WTC11 (cell line): ENCODE measurements around the gene PHTF2. TPM values are rescaled to one million over a fixed set of nuclear protein-coding genes. Genes with fewer than 3 reads are reported as not detected.
A peak's percentile ranks its signal among the peaks of the same experiment; 100 is the strongest.

Experiments used
- ATAC-seq: fragments of 200-7000 bp; cut with Tn5 transposase; 2 replicates; pipeline ENCODE4 v1.10.0; 2021; ENCODE audit warnings: mild to moderate bottlenecking, moderate library complexity
- CTCF ChIA-PET: fragments of 300-600 bp; sonication (Branson Sonifier 250); formaldehyde crosslinking; loops from one replicate; lab custom pipeline; 2021; ENCODE audit warnings: antibody characterized with exemption; lab: Charles Lee
- POLR2A ChIA-PET: fragments of 350-600 bp; sonication (Branson Sonifier 250); formaldehyde crosslinking; loops from one replicate; lab custom pipeline; 2021; ENCODE audit warnings: antibody characterized with exemption; lab: Charles Lee
- DNase-seq: peaks from one replicate; pipeline ENCODE4 v3.0.0; 2021; ENCODE audit warnings: low spot score
- H3K27ac Mint-ChIP-seq: 2 replicates; pipeline ENCODE4 v1.8.0; 2021; ENCODE audit warnings: mixed read lengths
- H3K27me3 Mint-ChIP-seq: 2 replicates; pipeline ENCODE4 v1.8.0; 2021; ENCODE audit warnings: low read depth, mild to moderate bottlenecking, moderate library complexity, mixed read lengths
- H3K36me3 Mint-ChIP-seq: 2 replicates; pipeline ENCODE4 v1.8.0; 2021; ENCODE audit warnings: mixed read lengths
- H3K4me1 Mint-ChIP-seq: 2 replicates; pipeline ENCODE4 v1.8.0; 2022; ENCODE audit warnings: mixed read lengths
- H3K4me3 Mint-ChIP-seq: 2 replicates; pipeline ENCODE4 v1.8.0; 2021; ENCODE audit warnings: mild to moderate bottlenecking, moderate library complexity, mixed read lengths
- H3K9me3 Mint-ChIP-seq: 2 replicates; pipeline ENCODE4 v1.8.0; 2021; ENCODE audit warnings: mixed read lengths
- ELF4 ChIP-seq: sonication (generic); formaldehyde crosslinking; IDR thresholded peaks from 2 replicates; pipeline ENCODE4 v1.8.1; 2022; ENCODE audit warnings: low read depth, mild to moderate bottlenecking, moderate library complexity, missing genetic modification reagents
- ESRRA ChIP-seq: sonication (generic); formaldehyde crosslinking; IDR thresholded peaks from 2 replicates; pipeline ENCODE4 v1.8.1; 2022; ENCODE audit warnings: mild to moderate bottlenecking, missing genetic modification reagents, borderline replicate concordance
- HMGA2 ChIP-seq: fragments of 250-450 bp; sonication (Bioruptor Pico); IDR thresholded peaks from 2 replicates; pipeline ENCODE4 v1.4.0; 2021; ENCODE audit warnings: mild to moderate bottlenecking, moderate library complexity
- MYBL2 ChIP-seq: sonication (generic); formaldehyde crosslinking; IDR thresholded peaks from 2 replicates; pipeline ENCODE4 v1.8.1; 2023; ENCODE audit warnings: mild to moderate bottlenecking, moderate library complexity, missing genetic modification reagents
- PRRX2 ChIP-seq: fragments of 250-450 bp; sonication (Bioruptor Pico); IDR thresholded peaks from 2 replicates; pipeline ENCODE4 v1.8.0; 2021; ENCODE audit warnings: mild to moderate bottlenecking
- TCF7 ChIP-seq: sonication (generic); formaldehyde crosslinking; IDR thresholded peaks from 2 replicates; pipeline ENCODE4 v1.8.0; 2022; ENCODE audit warnings: mild to moderate bottlenecking, low read depth, missing genetic modification reagents, moderate library complexity
- TEAD1 ChIP-seq: sonication (generic); formaldehyde crosslinking; IDR thresholded peaks from 2 replicates; pipeline ENCODE4 v1.8.0; 2022; ENCODE audit warnings: mild to moderate bottlenecking, missing genetic modification reagents
- ZNF121 ChIP-seq: sonication (generic); formaldehyde crosslinking; IDR thresholded peaks from 2 replicates; pipeline ENCODE4 v1.8.0; 2023; ENCODE audit warnings: missing genetic modification reagents
- ZNF232 ChIP-seq: sonication (generic); formaldehyde crosslinking; IDR thresholded peaks from 2 replicates; pipeline ENCODE4 v1.8.0; 2022; ENCODE audit warnings: mild to moderate bottlenecking, missing genetic modification reagents
- total RNA-seq: library from RNA; stranded (reverse); gene quantifications from 3 replicates; pipeline ENCODE4 v1.2.3, GENCODE V29; 2021
- TF ChIP-seq, protein P1 (sequence below): sonication (generic); formaldehyde crosslinking; IDR thresholded peaks from 2 replicates; pipeline ENCODE4 v1.8.1; 2022; ENCODE audit warnings: missing genetic modification reagents, borderline replicate concordance
- TF ChIP-seq, protein P2 (sequence below): sonication (generic); formaldehyde crosslinking; IDR thresholded peaks from 2 replicates; pipeline ENCODE4 v1.8.0; 2022; ENCODE audit warnings: mild to moderate bottlenecking, missing genetic modification reagents
- TF ChIP-seq, protein P3 (sequence below): fragments of 250-450 bp; sonication (Bioruptor Pico); conservative IDR thresholded peaks from 2 replicates; pipeline ENCODE4 v1.9.0; 2021; ENCODE audit warnings: mild to moderate bottlenecking
- TF ChIP-seq, protein P4 (sequence below): sonication (generic); formaldehyde crosslinking; IDR thresholded peaks from 2 replicates; pipeline ENCODE4 v1.8.0; 2023; ENCODE audit warnings: missing genetic modification reagents, mild to moderate bottlenecking, borderline replicate concordance
- TF ChIP-seq, protein P5 (sequence below): sonication (generic); formaldehyde crosslinking; conservative IDR thresholded peaks from 2 replicates; pipeline ENCODE4 v1.8.1; 2023; ENCODE audit warnings: mild to moderate bottlenecking, low read depth, missing genetic modification reagents, moderate library complexity
- TF ChIP-seq, protein P6 (sequence below): sonication (generic); formaldehyde crosslinking; IDR thresholded peaks from 2 replicates; pipeline ENCODE4 v1.8.1; 2022; ENCODE audit warnings: low read depth, mild to moderate bottlenecking, moderate library complexity, missing genetic modification reagents, borderline replicate concordance
- TF ChIP-seq, protein P7 (sequence below): sonication (generic); formaldehyde crosslinking; IDR thresholded peaks from 2 replicates; pipeline ENCODE4 v1.8.1; 2023; ENCODE audit warnings: mild to moderate bottlenecking, missing genetic modification reagents, borderline replicate concordance

The PHTF2 gene
- total RNA-seq, 1 experiment from 2014 or later: 17.9 TPM

DNA sequence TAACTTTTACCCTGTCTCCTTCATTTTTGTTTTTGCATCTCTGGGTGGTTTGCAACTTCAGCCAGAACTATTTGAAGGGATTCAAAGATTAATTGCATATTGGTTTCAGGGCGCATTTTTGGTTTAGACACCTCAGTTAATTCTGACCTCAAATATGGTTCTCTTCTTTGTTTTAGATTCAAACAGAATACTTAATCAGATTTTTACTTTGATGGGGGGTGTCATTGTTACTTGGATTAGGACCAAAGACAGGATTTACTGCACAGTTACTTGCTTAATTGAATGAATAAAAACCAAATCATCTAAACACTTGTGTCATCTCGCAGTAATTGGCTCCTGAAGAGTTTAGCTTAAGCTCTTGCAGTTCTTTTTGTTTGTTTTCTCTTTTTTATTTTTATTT lies 100.9 kb downstream of the PHTF2 start:
- Mint-ChIP-seq H3K27ac (no peak overlapping the region), H3K4me1 (no peaks in the 10 kb centered on the region), H3K36me3 (no peaks in the 10 kb centered on the region), H3K27me3 (no peaks in the 10 kb centered on the region), H3K4me3 (no peak overlapping the region), H3K9me3 (no peaks in the 10 kb centered on the region)
- no peak for ATAC-seq
- ChIA-PET POLR2A (no interaction called here), CTCF (no interaction called here)
- TF ChIP-seq, protein P1, sequence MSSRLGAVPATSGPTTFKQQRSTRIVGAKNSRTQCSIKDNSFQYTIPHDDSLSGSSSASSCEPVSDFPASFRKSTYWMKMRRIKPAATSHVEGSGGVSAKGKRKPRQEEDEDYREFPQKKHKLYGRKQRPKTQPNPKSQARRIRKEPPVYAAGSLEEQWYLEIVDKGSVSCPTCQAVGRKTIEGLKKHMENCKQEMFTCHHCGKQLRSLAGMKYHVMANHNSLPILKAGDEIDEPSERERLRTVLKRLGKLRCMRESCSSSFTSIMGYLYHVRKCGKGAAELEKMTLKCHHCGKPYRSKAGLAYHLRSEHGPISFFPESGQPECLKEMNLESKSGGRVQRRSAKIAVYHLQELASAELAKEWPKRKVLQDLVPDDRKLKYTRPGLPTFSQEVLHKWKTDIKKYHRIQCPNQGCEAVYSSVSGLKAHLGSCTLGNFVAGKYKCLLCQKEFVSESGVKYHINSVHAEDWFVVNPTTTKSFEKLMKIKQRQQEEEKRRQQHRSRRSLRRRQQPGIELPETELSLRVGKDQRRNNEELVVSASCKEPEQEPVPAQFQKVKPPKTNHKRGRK (CRISPR knock-in tag): no peak
- DNase-seq: no peak

DNA sequence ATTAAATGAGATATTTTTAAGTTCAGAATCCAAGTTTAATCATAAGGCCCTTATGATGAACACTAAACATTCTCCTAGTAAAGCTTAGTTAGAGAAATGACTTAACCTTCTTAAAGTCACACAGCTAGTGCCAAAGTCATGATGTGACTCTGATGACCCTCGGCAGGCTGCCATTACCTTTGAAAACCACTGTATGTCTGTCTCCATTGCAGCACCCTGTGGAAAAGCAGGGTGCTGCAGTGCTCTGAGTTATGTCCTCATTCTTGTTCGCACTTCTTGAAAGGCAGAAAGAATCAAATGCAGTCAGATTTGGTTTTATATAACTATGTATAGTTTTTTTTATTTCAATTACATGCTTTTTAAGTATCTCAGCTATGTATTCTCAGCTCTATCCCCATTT lies 105.0 kb downstream of the PHTF2 start:
- no peak for DNase-seq
- H3K27me3 Mint-ChIP-seq: no peaks in the 10 kb centered on the region
- TF ChIP-seq, protein P2, sequence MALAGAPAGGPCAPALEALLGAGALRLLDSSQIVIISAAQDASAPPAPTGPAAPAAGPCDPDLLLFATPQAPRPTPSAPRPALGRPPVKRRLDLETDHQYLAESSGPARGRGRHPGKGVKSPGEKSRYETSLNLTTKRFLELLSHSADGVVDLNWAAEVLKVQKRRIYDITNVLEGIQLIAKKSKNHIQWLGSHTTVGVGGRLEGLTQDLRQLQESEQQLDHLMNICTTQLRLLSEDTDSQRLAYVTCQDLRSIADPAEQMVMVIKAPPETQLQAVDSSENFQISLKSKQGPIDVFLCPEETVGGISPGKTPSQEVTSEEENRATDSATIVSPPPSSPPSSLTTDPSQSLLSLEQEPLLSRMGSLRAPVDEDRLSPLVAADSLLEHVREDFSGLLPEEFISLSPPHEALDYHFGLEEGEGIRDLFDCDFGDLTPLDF: no peak
- TF ChIP-seq PRRX2 (CRISPR knock-in tag) (no peak), ELF4 (CRISPR knock-in tag) (no peak), HMGA2 (no peak), ESRRA (no peak), TEAD1 (CRISPR knock-in tag) (no peak), MYBL2 (no peak), TCF7 (CRISPR knock-in tag) (no peak), ZNF232 (CRISPR knock-in tag) (no peak), ZNF121 (CRISPR knock-in tag) (no peak)
- TF ChIP-seq, protein P3, sequence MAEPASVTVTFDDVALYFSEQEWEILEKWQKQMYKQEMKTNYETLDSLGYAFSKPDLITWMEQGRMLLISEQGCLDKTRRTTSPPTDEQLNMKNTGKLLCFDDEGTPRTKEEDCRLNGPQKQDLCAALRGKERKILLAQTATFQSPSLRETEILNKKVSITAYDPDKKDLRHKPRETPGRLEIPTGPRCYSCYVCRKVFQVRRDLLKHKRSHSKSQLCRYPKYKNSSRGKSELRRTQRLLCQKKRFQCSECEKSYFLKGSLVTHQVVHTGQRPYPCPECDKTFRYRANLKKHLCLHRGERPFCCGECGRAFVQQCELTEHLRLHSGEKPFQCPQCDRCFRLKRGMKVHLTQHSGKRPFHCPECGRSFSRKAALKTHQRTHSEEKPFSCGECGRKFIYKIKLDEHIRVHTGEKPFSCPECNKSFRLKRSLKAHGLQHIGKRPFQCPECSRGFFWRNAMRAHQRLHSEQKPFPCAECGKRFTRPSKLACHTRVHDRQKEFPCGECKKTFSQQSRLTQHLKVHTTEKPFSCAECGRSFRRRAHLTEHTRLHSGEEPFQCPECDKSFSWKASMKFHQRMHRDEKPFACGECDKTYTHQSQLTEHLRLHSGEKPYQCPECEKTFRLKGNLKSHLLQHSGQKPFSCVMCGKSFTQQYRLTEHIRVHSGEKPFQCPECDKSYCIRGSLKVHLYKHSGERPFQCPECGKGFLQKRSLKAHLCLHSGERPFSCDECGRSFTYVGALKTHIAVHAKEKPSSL (CRISPR knock-in tag): no peak
- TF ChIP-seq, protein P4, sequence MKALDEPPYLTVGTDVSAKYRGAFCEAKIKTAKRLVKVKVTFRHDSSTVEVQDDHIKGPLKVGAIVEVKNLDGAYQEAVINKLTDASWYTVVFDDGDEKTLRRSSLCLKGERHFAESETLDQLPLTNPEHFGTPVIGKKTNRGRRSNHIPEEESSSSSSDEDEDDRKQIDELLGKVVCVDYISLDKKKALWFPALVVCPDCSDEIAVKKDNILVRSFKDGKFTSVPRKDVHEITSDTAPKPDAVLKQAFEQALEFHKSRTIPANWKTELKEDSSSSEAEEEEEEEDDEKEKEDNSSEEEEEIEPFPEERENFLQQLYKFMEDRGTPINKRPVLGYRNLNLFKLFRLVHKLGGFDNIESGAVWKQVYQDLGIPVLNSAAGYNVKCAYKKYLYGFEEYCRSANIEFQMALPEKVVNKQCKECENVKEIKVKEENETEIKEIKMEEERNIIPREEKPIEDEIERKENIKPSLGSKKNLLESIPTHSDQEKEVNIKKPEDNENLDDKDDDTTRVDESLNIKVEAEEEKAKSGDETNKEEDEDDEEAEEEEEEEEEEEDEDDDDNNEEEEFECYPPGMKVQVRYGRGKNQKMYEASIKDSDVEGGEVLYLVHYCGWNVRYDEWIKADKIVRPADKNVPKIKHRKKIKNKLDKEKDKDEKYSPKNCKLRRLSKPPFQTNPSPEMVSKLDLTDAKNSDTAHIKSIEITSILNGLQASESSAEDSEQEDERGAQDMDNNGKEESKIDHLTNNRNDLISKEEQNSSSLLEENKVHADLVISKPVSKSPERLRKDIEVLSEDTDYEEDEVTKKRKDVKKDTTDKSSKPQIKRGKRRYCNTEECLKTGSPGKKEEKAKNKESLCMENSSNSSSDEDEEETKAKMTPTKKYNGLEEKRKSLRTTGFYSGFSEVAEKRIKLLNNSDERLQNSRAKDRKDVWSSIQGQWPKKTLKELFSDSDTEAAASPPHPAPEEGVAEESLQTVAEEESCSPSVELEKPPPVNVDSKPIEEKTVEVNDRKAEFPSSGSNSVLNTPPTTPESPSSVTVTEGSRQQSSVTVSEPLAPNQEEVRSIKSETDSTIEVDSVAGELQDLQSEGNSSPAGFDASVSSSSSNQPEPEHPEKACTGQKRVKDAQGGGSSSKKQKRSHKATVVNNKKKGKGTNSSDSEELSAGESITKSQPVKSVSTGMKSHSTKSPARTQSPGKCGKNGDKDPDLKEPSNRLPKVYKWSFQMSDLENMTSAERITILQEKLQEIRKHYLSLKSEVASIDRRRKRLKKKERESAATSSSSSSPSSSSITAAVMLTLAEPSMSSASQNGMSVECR (CRISPR knock-in tag): no peak
- TF ChIP-seq, protein P5, sequence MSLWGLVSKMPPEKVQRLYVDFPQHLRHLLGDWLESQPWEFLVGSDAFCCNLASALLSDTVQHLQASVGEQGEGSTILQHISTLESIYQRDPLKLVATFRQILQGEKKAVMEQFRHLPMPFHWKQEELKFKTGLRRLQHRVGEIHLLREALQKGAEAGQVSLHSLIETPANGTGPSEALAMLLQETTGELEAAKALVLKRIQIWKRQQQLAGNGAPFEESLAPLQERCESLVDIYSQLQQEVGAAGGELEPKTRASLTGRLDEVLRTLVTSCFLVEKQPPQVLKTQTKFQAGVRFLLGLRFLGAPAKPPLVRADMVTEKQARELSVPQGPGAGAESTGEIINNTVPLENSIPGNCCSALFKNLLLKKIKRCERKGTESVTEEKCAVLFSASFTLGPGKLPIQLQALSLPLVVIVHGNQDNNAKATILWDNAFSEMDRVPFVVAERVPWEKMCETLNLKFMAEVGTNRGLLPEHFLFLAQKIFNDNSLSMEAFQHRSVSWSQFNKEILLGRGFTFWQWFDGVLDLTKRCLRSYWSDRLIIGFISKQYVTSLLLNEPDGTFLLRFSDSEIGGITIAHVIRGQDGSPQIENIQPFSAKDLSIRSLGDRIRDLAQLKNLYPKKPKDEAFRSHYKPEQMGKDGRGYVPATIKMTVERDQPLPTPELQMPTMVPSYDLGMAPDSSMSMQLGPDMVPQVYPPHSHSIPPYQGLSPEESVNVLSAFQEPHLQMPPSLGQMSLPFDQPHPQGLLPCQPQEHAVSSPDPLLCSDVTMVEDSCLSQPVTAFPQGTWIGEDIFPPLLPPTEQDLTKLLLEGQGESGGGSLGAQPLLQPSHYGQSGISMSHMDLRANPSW: no peak
- TF ChIP-seq, protein P6, sequence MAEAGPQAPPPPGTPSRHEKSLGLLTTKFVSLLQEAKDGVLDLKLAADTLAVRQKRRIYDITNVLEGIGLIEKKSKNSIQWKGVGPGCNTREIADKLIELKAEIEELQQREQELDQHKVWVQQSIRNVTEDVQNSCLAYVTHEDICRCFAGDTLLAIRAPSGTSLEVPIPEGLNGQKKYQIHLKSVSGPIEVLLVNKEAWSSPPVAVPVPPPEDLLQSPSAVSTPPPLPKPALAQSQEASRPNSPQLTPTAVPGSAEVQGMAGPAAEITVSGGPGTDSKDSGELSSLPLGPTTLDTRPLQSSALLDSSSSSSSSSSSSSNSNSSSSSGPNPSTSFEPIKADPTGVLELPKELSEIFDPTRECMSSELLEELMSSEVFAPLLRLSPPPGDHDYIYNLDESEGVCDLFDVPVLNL (CRISPR knock-in tag): no peak
- TF ChIP-seq, protein P7, sequence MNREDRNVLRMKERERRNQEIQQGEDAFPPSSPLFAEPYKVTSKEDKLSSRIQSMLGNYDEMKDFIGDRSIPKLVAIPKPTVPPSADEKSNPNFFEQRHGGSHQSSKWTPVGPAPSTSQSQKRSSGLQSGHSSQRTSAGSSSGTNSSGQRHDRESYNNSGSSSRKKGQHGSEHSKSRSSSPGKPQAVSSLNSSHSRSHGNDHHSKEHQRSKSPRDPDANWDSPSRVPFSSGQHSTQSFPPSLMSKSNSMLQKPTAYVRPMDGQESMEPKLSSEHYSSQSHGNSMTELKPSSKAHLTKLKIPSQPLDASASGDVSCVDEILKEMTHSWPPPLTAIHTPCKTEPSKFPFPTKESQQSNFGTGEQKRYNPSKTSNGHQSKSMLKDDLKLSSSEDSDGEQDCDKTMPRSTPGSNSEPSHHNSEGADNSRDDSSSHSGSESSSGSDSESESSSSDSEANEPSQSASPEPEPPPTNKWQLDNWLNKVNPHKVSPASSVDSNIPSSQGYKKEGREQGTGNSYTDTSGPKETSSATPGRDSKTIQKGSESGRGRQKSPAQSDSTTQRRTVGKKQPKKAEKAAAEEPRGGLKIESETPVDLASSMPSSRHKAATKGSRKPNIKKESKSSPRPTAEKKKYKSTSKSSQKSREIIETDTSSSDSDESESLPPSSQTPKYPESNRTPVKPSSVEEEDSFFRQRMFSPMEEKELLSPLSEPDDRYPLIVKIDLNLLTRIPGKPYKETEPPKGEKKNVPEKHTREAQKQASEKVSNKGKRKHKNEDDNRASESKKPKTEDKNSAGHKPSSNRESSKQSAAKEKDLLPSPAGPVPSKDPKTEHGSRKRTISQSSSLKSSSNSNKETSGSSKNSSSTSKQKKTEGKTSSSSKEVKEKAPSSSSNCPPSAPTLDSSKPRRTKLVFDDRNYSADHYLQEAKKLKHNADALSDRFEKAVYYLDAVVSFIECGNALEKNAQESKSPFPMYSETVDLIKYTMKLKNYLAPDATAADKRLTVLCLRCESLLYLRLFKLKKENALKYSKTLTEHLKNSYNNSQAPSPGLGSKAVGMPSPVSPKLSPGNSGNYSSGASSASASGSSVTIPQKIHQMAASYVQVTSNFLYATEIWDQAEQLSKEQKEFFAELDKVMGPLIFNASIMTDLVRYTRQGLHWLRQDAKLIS (CRISPR knock-in tag): no peak
- no peak overlapping the region for H3K4me3 Mint-ChIP-seq
- POLR2A ChIA-PET: no interaction called here
- ATAC-seq: peak; percentile 89
- H3K36me3 Mint-ChIP-seq: no peaks in the 10 kb centered on the region
- H3K9me3 Mint-ChIP-seq: no peaks in the 10 kb centered on the region
- no peak overlapping the region for H3K27ac Mint-ChIP-seq
- no peaks in the 10 kb centered on the region for H3K4me1 Mint-ChIP-seq
- CTCF ChIA-PET: interaction anchor here (0.6 kb wide), 1 partner anchor 14 kb away, joined by 5 read pairs; no protein-coding TSS in a partner anchor
